Amniotic epithelial cell (primary cell): Measurements from ENCODE around the gene HERPUD1.
"Not testable (repeated sequence)": the region's sequence is repeated elsewhere in the genome, so short reads cannot be mapped to it uniquely, and the experiment has no call there.

Experiments
- DNase-seq: peaks from one replicate; pipeline ENCODE4 v3.0.0-alpha.2; 2010; ENCODE audit warnings: low read depth

The HERPUD1 gene

DNA sequence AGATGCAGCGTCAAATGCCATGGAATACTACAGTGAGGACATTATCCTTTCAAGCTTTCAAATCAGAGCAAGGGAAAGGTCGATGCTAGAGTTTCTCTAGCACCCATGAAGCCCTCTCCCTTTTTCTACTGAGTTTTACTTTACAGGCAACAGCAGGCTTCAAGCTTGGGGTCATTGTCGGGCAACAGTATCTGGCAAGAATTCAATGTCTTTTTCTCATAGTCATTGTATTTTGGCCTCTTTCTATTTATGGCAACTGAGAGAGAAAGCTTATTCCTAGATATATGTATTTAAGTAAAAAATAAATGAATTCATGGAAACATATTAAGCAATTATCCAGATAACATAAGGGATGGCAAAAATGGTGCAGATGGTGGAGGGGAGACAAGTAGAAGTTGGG lies 29.4 kb downstream of the HERPUD1 start:
- DNase-seq, result no peak

DNA sequence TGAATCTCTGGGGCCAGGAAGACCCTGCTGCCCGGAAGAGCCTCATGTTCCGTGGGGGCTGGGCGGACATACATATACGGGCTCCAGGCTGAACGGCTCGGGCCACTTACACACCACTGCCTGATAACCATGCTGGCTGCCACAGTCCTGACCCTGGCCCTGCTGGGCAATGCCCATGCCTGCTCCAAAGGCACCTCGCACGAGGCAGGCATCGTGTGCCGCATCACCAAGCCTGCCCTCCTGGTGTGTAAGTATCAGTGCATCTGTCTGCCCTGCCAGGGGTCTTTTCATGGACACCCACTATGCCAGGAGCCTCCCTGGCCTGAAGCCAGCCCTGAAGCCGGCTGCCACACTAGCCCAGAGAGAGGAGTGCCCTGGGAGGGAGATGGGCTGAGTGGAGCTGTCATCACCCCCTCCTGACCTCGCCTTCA lies 29.9 kb downstream of the HERPUD1 start, which contains the start of gene CETP:
TSS of gene CETP (plus strand) at position 100 of the 431 bp plus-strand sequence. CDS start at position 130, 30 bp downstream.
- no peak for DNase-seq

DNA sequence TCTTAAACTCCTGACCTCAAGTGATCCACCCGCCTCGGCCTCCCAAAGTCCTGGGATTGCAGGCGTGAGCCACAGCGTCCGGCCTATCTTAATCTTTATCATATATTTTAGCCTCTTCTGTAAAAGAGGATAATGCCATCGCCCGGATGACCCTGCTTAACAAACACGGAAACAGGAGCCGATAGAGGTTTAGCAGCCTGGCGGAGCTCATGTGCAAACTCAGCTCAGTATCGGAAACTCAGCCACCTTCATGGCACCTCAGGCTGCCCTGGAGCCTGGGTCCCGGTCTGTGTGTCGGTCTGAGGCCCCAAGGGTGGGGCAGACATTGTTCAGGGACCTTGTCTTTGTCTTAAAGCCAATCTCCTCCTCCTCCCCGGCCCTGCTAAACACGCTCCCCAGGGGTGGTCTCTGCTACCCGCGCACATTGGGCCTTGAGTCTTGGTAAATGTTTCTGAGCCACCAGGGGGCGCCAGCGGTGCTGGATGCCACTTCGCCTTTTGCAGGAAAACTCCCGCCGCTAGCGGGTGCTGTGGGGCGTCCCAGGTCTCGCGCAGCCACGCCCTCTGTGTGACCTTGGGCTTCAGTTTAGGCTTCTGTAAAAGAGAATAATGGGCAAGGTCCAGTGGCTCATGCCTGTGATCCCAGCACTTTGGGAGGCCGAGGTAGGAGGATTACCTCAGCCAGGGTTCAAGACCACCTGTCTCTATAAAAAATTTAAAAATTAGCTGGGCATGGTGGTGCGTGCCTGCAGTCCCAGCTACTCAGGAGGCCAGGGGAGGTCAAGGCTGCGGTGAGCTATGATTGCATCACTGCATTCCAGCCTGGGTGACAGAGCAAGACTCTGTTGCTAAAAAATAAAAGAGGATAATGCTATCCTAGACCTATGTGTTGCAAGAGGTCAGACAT lies 32.6 kb downstream of the HERPUD1 start:
- peak; percentile 90 for DNase-seq

GRCh38 chr16:56965149-56966092 lies 33.5 kb downstream of the HERPUD1 start:
- DNase-seq, result peak; percentile 38

GRCh38 chr16:56966093-56966475 lies 34.1 kb downstream of the HERPUD1 start:
- DNase-seq, result no peak

DNA sequence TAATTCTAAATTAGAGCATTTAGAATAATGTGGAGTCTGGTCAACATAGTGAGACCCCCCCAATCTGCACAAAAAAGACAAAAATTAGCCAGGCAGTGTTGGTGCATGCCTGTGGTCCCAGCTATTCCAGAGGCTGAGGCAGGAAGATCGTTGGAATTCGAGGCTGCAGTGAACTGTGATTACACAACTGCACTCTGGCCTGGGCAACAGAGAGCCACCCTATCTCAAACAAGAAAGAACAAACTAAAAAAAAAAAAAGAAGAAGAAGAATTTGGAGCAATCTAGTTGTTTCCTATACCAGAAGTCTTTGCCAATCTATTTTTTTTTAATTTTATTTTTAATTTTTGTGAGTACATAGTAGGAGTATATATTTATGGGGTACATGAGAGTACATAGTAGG lies 35.8 kb downstream of the HERPUD1 start:
- DNase-seq, result peak; percentile 66

DNA sequence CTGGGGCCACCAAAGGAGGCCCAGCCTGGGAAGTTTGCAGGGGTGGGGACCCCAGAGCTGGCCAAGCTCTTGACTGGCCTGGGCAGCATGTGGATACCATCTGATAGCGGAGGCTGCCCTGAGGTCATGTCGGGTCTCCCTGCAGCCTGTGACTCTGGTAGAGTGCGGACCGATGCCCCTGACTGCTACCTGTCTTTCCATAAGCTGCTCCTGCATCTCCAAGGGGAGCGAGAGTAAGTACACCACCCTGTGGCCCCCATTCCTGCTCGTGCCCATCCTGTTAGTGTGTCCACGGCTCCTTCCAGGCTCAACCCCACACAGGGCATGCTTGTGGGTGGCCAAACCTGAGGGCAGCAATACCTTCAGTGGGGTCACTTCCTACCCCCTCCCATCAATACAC lies 37.8 kb downstream of the HERPUD1 start:
- no peak for DNase-seq

DNA sequence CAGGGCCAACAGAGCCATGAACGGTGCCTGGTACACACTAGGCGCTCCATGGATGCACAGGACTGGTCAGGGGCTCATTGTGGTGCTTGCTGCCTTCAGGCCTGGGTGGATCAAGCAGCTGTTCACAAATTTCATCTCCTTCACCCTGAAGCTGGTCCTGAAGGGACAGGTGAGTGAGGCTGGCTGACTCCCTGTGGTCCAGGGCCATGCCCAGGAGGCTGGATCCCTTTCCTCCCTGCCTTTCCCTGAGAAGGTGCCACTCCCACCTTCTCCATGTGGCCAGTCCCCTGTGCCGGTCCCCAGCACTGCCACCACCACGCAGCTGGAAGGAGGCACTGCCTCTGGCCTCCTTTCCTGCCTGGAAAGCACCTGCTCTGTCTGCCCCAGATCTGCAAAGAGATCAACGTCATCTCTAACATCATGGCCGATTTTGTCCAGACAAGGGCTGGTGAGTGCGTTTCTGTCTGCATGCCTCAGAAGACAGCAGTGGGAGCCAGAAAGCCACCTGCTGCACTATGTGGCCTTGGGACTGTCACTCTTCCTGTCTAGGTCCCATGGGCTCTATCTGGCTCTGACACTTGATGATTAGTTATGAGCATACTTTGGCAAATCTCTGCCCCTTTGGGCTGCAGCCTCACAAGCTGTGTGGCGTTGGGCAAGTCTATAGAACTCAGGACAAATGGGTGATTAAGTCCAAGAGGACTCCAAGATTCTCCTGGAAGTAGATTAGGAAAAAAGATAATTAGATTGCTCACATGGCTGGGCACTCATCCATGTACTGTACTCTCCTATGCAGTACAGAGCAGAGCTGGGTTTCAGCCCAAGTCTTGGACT lies 39.2 kb downstream of the HERPUD1 start:
- peak; percentile 78 for DNase-seq

GRCh38 chr16:56971768-56972043 lies 39.8 kb downstream of the HERPUD1 start:
- no peak for DNase-seq

- DNase-seq, result no peak
These were observed 40.7 kb downstream of the HERPUD1 start for GRCh38 chr16:56972403-56973293.

DNA sequence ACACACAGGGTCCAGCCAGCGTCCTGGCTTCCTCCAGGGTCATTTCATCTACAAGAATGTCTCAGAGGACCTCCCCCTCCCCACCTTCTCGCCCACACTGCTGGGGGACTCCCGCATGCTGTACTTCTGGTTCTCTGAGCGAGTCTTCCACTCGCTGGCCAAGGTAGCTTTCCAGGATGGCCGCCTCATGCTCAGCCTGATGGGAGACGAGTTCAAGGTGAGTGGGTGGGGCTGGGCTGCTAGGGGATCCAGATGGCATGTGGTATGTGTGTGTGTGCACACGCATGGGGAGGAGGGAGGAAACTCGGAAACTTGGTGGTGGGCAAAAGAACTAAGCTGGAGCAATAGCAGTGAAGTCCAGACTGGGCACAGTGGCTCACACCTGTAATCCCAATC lies 41.4 kb downstream of the HERPUD1 start:
- DNase-seq, result no peak

GRCh38 chr16:56973899-56974298 lies 42.0 kb downstream of the HERPUD1 start:
- DNase-seq, result not testable (repeated sequence)

- DNase-seq, result no peak
These were observed 42.8 kb downstream of the HERPUD1 start for GRCh38 chr16:56974549-56975300.

DNA sequence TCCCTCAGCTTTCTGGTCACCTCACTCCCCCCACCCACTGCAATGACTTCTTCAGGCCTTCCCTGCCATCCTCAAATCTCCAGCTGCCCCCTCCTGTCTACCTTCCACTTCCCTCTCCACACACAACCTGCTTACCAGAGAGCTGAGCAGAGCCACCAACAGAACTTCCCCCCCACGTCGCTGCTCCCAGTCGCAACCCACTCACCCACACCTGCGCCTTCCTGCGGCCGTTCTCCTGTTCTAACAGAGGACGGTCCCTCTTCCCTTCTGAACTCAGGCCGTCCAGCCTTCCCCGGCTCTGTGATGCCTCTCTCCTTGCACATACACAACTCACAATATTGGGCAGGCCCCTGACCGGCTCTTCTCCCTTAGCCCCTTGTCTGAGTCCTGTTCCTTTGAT lies 43.8 kb downstream of the HERPUD1 start:
- no peak for DNase-seq

GRCh38 chr16:56977216-56977615 lies 45.3 kb downstream of the HERPUD1 start:
- no peak for DNase-seq

DNA sequence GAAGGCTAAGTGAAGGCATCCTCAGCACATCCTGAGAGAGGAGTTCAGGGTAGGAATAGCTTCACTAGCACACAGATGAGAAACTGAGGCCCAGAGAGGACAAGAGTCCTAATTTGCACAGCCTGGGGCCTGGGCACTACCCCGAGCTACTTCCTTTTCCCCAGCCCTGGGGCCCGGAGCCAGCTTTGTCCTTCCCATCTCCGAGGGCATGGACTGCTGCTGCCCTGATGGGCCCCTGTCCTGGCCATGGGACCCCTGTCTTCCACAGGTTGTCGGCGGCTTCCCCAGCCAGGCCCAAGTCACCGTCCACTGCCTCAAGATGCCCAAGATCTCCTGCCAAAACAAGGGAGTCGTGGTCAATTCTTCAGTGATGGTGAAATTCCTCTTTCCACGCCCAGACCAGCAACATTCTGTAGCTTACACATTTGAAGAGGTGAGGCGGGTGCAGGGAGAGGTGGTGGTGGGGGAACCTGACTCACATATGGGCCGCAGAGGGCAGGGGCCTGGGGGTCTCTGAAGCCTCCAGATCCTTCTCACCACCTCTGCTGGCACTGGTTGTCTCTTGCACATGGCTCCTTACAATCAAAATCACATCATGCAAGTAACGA lies 46.0 kb downstream of the HERPUD1 start:
- peak; percentile 27 for DNase-seq

- DNase-seq, result no peak
These were observed 48.2 kb downstream of the HERPUD1 start for GRCh38 chr16:56980201-56980535.

GRCh38 chr16:56980792-56981724 lies 49.1 kb downstream of the HERPUD1 start:
- no peak for DNase-seq
